ENCODE measurements around the gene ADAM10.

Gene ADAM10

GRCh38 chr15:58576657-58577056 lies 172.8 kb downstream of the ADAM10 start:
- Mint-ChIP-seq H3K4me1 (peaks cover 6% of the 10 kb centered on the region), H3K9me3 (no peaks in the 10 kb centered on the region), H3K36me3 (no peaks in the 10 kb centered on the region), H3K27ac (no peak overlapping the region), H3K27me3 (no peaks in the 10 kb centered on the region), H3K4me3 (no peak overlapping the region)

- H3K4me3 Mint-ChIP-seq = no peak overlapping the region
Observed at GRCh38 chr15:58575045-58575786, 174.3 kb downstream of the ADAM10 start.

GRCh38 chr15:58574631-58575030 lies 174.9 kb downstream of the ADAM10 start:
- no peaks in the 10 kb centered on the region for H3K36me3 Mint-ChIP-seq
- no peak overlapping the region for H3K4me3 Mint-ChIP-seq
- no peaks in the 10 kb centered on the region for H3K27me3 Mint-ChIP-seq
- no peak overlapping the region for H3K27ac Mint-ChIP-seq
- no peaks in the 10 kb centered on the region for H3K9me3 Mint-ChIP-seq
- H3K4me1 Mint-ChIP-seq = peaks cover 6% of the 10 kb centered on the region

More at GRCh38 chr15:58575045-58575786, 174.3 kb downstream of the ADAM10 start:
- no peaks in the 10 kb centered on the region for H3K27me3 Mint-ChIP-seq
- H3K36me3 Mint-ChIP-seq = no peaks in the 10 kb centered on the region
- no peak overlapping the region for H3K27ac Mint-ChIP-seq
- H3K9me3 Mint-ChIP-seq = no peaks in the 10 kb centered on the region
- peaks cover 6% of the 10 kb centered on the region for H3K4me1 Mint-ChIP-seq

GRCh38 chr15:58573270-58573669 lies 176.2 kb downstream of the ADAM10 start:
- Mint-ChIP-seq H3K27me3 (no peaks in the 10 kb centered on the region), H3K4me3 (no peak overlapping the region), H3K9me3 (no peaks in the 10 kb centered on the region), H3K4me1 (peaks cover 12% of the 10 kb centered on the region), H3K27ac (no peak overlapping the region), H3K36me3 (no peaks in the 10 kb centered on the region)

GRCh38 chr15:58572521-58572920 lies 177.0 kb downstream of the ADAM10 start:
- H3K9me3 Mint-ChIP-seq = no peaks in the 10 kb centered on the region
- no peaks in the 10 kb centered on the region for H3K27me3 Mint-ChIP-seq
- no peak overlapping the region for H3K27ac Mint-ChIP-seq
- H3K4me1 Mint-ChIP-seq = peaks cover 18% of the 10 kb centered on the region
- H3K36me3 Mint-ChIP-seq = no peaks in the 10 kb centered on the region
- H3K4me3 Mint-ChIP-seq = no peak overlapping the region

- Mint-ChIP-seq H3K4me3 (no peak overlapping the region), H3K4me1 (peaks cover 19% of the 10 kb centered on the region), H3K9me3 (no peaks in the 10 kb centered on the region), H3K27me3 (no peaks in the 10 kb centered on the region), H3K36me3 (no peaks in the 10 kb centered on the region), H3K27ac (no peak overlapping the region)
Observed at GRCh38 chr15:58571491-58571890, 178.0 kb downstream of the ADAM10 start.

- H3K36me3 Mint-ChIP-seq = no peaks in the 10 kb centered on the region
- H3K27me3 Mint-ChIP-seq = no peaks in the 10 kb centered on the region
- H3K4me1 Mint-ChIP-seq = peaks cover 13% of the 10 kb centered on the region
- no peak overlapping the region for H3K27ac Mint-ChIP-seq
- H3K4me3 Mint-ChIP-seq = no peak overlapping the region
- no peaks in the 10 kb centered on the region for H3K9me3 Mint-ChIP-seq
Observed at GRCh38 chr15:58569455-58569854, 180.1 kb downstream of the ADAM10 start.

GRCh38 chr15:58568157-58568571 lies 181.3 kb downstream of the ADAM10 start:
- no peaks in the 10 kb centered on the region for H3K9me3 Mint-ChIP-seq
- no peaks in the 10 kb centered on the region for H3K36me3 Mint-ChIP-seq
- no peaks in the 10 kb centered on the region for H3K27me3 Mint-ChIP-seq
- H3K4me1 Mint-ChIP-seq = peaks cover 13% of the 10 kb centered on the region
- H3K27ac Mint-ChIP-seq = no peak overlapping the region
- no peak overlapping the region for H3K4me3 Mint-ChIP-seq

- H3K27me3 Mint-ChIP-seq = no peaks in the 10 kb centered on the region
- H3K9me3 Mint-ChIP-seq = no peaks in the 10 kb centered on the region
- no peaks in the 10 kb centered on the region for H3K36me3 Mint-ChIP-seq
- no peak overlapping the region for H3K4me3 Mint-ChIP-seq
- peaks cover 13% of the 10 kb centered on the region for H3K4me1 Mint-ChIP-seq
- H3K27ac Mint-ChIP-seq = no peak overlapping the region
Observed at GRCh38 chr15:58566029-58566428, 183.5 kb downstream of the ADAM10 start.

GRCh38 chr15:58565619-58566018 lies 183.9 kb downstream of the ADAM10 start:
- no peaks in the 10 kb centered on the region for H3K27me3 Mint-ChIP-seq
- no peaks in the 10 kb centered on the region for H3K36me3 Mint-ChIP-seq
- H3K27ac Mint-ChIP-seq = no peak overlapping the region
- peaks cover 13% of the 10 kb centered on the region for H3K4me1 Mint-ChIP-seq
- H3K4me3 Mint-ChIP-seq = no peak overlapping the region
- H3K9me3 Mint-ChIP-seq = no peaks in the 10 kb centered on the region

GRCh38 chr15:58564981-58565380 lies 184.5 kb downstream of the ADAM10 start:
- no peaks in the 10 kb centered on the region for H3K36me3 Mint-ChIP-seq
- H3K9me3 Mint-ChIP-seq = no peaks in the 10 kb centered on the region
- H3K27ac Mint-ChIP-seq = no peak overlapping the region
- no peak overlapping the region for H3K4me3 Mint-ChIP-seq
- H3K27me3 Mint-ChIP-seq = no peaks in the 10 kb centered on the region
- H3K4me1 Mint-ChIP-seq = peaks cover 13% of the 10 kb centered on the region

GRCh38 chr15:58562135-58562534 lies 187.4 kb downstream of the ADAM10 start:
- H3K36me3 Mint-ChIP-seq = no peaks in the 10 kb centered on the region
- H3K9me3 Mint-ChIP-seq = no peaks in the 10 kb centered on the region
- H3K27me3 Mint-ChIP-seq = no peaks in the 10 kb centered on the region
- H3K4me3 Mint-ChIP-seq = no peak overlapping the region
- H3K27ac Mint-ChIP-seq = no peak overlapping the region
- H3K4me1 Mint-ChIP-seq = no peaks in the 10 kb centered on the region

GRCh38 chr15:58561321-58561720 lies 188.2 kb downstream of the ADAM10 start:
- no peaks in the 10 kb centered on the region for H3K27me3 Mint-ChIP-seq
- no peak overlapping the region for H3K27ac Mint-ChIP-seq
- H3K4me3 Mint-ChIP-seq = no peak overlapping the region

GRCh38 chr15:58559904-58560588 lies 189.5 kb downstream of the ADAM10 start:
- Mint-ChIP-seq H3K27me3 (no peaks in the 10 kb centered on the region), H3K27ac (no peak overlapping the region), H3K4me1 (no peaks in the 10 kb centered on the region), H3K36me3 (no peaks in the 10 kb centered on the region), H3K4me3 (no peak overlapping the region), H3K9me3 (no peaks in the 10 kb centered on the region)

More at GRCh38 chr15:58561321-58561720, 188.2 kb downstream of the ADAM10 start:
- no peaks in the 10 kb centered on the region for H3K9me3 Mint-ChIP-seq
- H3K36me3 Mint-ChIP-seq = no peaks in the 10 kb centered on the region
- no peaks in the 10 kb centered on the region for H3K4me1 Mint-ChIP-seq

- Mint-ChIP-seq H3K27ac (no peak overlapping the region), H3K36me3 (no peaks in the 10 kb centered on the region), H3K4me3 (no peak overlapping the region), H3K4me1 (no peaks in the 10 kb centered on the region), H3K27me3 (no peaks in the 10 kb centered on the region), H3K9me3 (no peaks in the 10 kb centered on the region)
Observed at GRCh38 chr15:58558777-58559176, 190.7 kb downstream of the ADAM10 start.

- no peak overlapping the region for H3K27ac Mint-ChIP-seq
- H3K4me3 Mint-ChIP-seq = no peak overlapping the region
- no peaks in the 10 kb centered on the region for H3K36me3 Mint-ChIP-seq
- no peaks in the 10 kb centered on the region for H3K27me3 Mint-ChIP-seq
- peaks cover 6% of the 10 kb centered on the region for H3K4me1 Mint-ChIP-seq
- no peaks in the 10 kb centered on the region for H3K9me3 Mint-ChIP-seq
Observed at GRCh38 chr15:58556541-58556940, 193.0 kb downstream of the ADAM10 start.

All from activated naive CD4-positive, alpha-beta T cell treated with anti-CD3 and anti-CD28 coated beads, Interleukin-2, amount 50 U/mL, for 24 hours (primary cell).